ENCODE data around the gene EPHA3.

The EPHA3 gene

GRCh38 chr3:89113344-89113743 is 5.9 kb downstream of the EPHA3 start:
- Mint-ChIP-seq H3K4me3 (no peak overlapping the region), H3K36me3 (no peaks in the 10 kb centered on the region), H3K4me1 (ENCODE audit: low read depth) (peaks cover 7% of the 10 kb centered on the region), H3K27ac (no peak overlapping the region), H3K9me3 (ENCODE audit: low read depth) (no peaks in the 10 kb centered on the region), H3K27me3 (peaks cover 11% of the 10 kb centered on the region)

GRCh38 chr3:89113893-89114840 is 6.7 kb downstream of the EPHA3 start:
- peaks cover 5% of the 10 kb centered on the region for H3K4me1 Mint-ChIP-seq (ENCODE audit: low read depth)
- H3K27ac Mint-ChIP-seq: no peak overlapping the region
- H3K27me3 Mint-ChIP-seq: peaks cover 10% of the 10 kb centered on the region
- H3K36me3 Mint-ChIP-seq: no peaks in the 10 kb centered on the region
- H3K4me3 Mint-ChIP-seq: peak overlapping the region; percentile 56
- H3K9me3 Mint-ChIP-seq (ENCODE audit: low read depth): no peaks in the 10 kb centered on the region

GRCh38 chr3:89114841-89115223 is 7.4 kb downstream of the EPHA3 start:
- Mint-ChIP-seq H3K27me3 (peaks cover 7% of the 10 kb centered on the region), H3K27ac (no peak overlapping the region), H3K9me3 (ENCODE audit: low read depth) (no peaks in the 10 kb centered on the region), H3K4me1 (ENCODE audit: low read depth) (peaks cover 5% of the 10 kb centered on the region), H3K4me3 (no peak overlapping the region), H3K36me3 (no peaks in the 10 kb centered on the region)

- no peak overlapping the region for H3K27ac Mint-ChIP-seq
- H3K9me3 Mint-ChIP-seq (ENCODE audit: low read depth): no peaks in the 10 kb centered on the region
- no peaks in the 10 kb centered on the region for H3K36me3 Mint-ChIP-seq
- peaks cover 5% of the 10 kb centered on the region for H3K4me1 Mint-ChIP-seq (ENCODE audit: low read depth)
- peaks cover 5% of the 10 kb centered on the region for H3K27me3 Mint-ChIP-seq
- no peak overlapping the region for H3K4me3 Mint-ChIP-seq
Measured at GRCh38 chr3:89116476-89116875, 9.1 kb downstream of the EPHA3 start.

GRCh38 chr3:89138048-89138447 is 30.6 kb downstream of the EPHA3 start:
- no peaks in the 10 kb centered on the region for H3K36me3 Mint-ChIP-seq
- H3K27ac Mint-ChIP-seq: no peak overlapping the region
- H3K27me3 Mint-ChIP-seq: no peaks in the 10 kb centered on the region
- H3K4me1 Mint-ChIP-seq (ENCODE audit: low read depth): no peaks in the 10 kb centered on the region
- no peaks in the 10 kb centered on the region for H3K9me3 Mint-ChIP-seq (ENCODE audit: low read depth)
- no peak overlapping the region for H3K4me3 Mint-ChIP-seq

GRCh38 chr3:89139870-89140269 is 32.4 kb downstream of the EPHA3 start:
- H3K36me3 Mint-ChIP-seq: no peaks in the 10 kb centered on the region
- no peak overlapping the region for H3K4me3 Mint-ChIP-seq
- no peaks in the 10 kb centered on the region for H3K9me3 Mint-ChIP-seq (ENCODE audit: low read depth)
- H3K27ac Mint-ChIP-seq: no peak overlapping the region
- H3K4me1 Mint-ChIP-seq (ENCODE audit: low read depth): no peaks in the 10 kb centered on the region
- H3K27me3 Mint-ChIP-seq: no peaks in the 10 kb centered on the region

- no peaks in the 10 kb centered on the region for H3K27me3 Mint-ChIP-seq
- H3K27ac Mint-ChIP-seq: no peak overlapping the region
- no peaks in the 10 kb centered on the region for H3K9me3 Mint-ChIP-seq (ENCODE audit: low read depth)
- H3K4me1 Mint-ChIP-seq (ENCODE audit: low read depth): no peaks in the 10 kb centered on the region
- H3K4me3 Mint-ChIP-seq: no peak overlapping the region
- no peaks in the 10 kb centered on the region for H3K36me3 Mint-ChIP-seq
Measured at GRCh38 chr3:89144080-89144479, 36.7 kb downstream of the EPHA3 start.

GRCh38 chr3:89145995-89146394 is 38.6 kb downstream of the EPHA3 start:
- Mint-ChIP-seq H3K4me3 (no peak overlapping the region), H3K4me1 (ENCODE audit: low read depth) (no peaks in the 10 kb centered on the region), H3K27ac (no peak overlapping the region)

GRCh38 chr3:89154416-89154815 is 47.0 kb downstream of the EPHA3 start:
- no peak overlapping the region for H3K27ac Mint-ChIP-seq
- no peaks in the 10 kb centered on the region for H3K4me1 Mint-ChIP-seq (ENCODE audit: low read depth)
- no peaks in the 10 kb centered on the region for H3K9me3 Mint-ChIP-seq (ENCODE audit: low read depth)
- H3K4me3 Mint-ChIP-seq: no peak overlapping the region
- H3K36me3 Mint-ChIP-seq: no peaks in the 10 kb centered on the region
- H3K27me3 Mint-ChIP-seq: no peaks in the 10 kb centered on the region

More at GRCh38 chr3:89145995-89146394, 38.6 kb downstream of the EPHA3 start:
- no peaks in the 10 kb centered on the region for H3K36me3 Mint-ChIP-seq
- no peaks in the 10 kb centered on the region for H3K27me3 Mint-ChIP-seq
- H3K9me3 Mint-ChIP-seq (ENCODE audit: low read depth): no peaks in the 10 kb centered on the region

GRCh38 chr3:89155811-89156210 is 48.4 kb downstream of the EPHA3 start:
- Mint-ChIP-seq H3K9me3 (ENCODE audit: low read depth) (no peaks in the 10 kb centered on the region), H3K36me3 (no peaks in the 10 kb centered on the region), H3K4me1 (ENCODE audit: low read depth) (no peaks in the 10 kb centered on the region), H3K27ac (no peak overlapping the region), H3K27me3 (no peaks in the 10 kb centered on the region), H3K4me3 (no peak overlapping the region)

- Mint-ChIP-seq H3K27ac (no peak overlapping the region), H3K4me3 (no peak overlapping the region), H3K36me3 (no peaks in the 10 kb centered on the region), H3K27me3 (no peaks in the 10 kb centered on the region), H3K9me3 (ENCODE audit: low read depth) (peaks cover 3% of the 10 kb centered on the region), H3K4me1 (ENCODE audit: low read depth) (no peaks in the 10 kb centered on the region)
Measured at GRCh38 chr3:89157575-89157974, 50.2 kb downstream of the EPHA3 start.

GRCh38 chr3:89159605-89160004 is 52.2 kb downstream of the EPHA3 start:
- no peak overlapping the region for H3K4me3 Mint-ChIP-seq
- no peaks in the 10 kb centered on the region for H3K4me1 Mint-ChIP-seq (ENCODE audit: low read depth)
- H3K36me3 Mint-ChIP-seq: no peaks in the 10 kb centered on the region
- H3K27ac Mint-ChIP-seq: no peak overlapping the region
- H3K9me3 Mint-ChIP-seq (ENCODE audit: low read depth): peaks cover 9% of the 10 kb centered on the region
- H3K27me3 Mint-ChIP-seq: no peaks in the 10 kb centered on the region

GRCh38 chr3:89164774-89165173 is 57.4 kb downstream of the EPHA3 start:
- no peaks in the 10 kb centered on the region for H3K27me3 Mint-ChIP-seq
- no peaks in the 10 kb centered on the region for H3K36me3 Mint-ChIP-seq
- no peak overlapping the region for H3K4me3 Mint-ChIP-seq
- H3K4me1 Mint-ChIP-seq (ENCODE audit: low read depth): no peaks in the 10 kb centered on the region
- H3K9me3 Mint-ChIP-seq (ENCODE audit: low read depth): peaks cover 9% of the 10 kb centered on the region
- no peak overlapping the region for H3K27ac Mint-ChIP-seq

- Mint-ChIP-seq H3K27me3 (no peaks in the 10 kb centered on the region), H3K4me3 (no peak overlapping the region), H3K36me3 (no peaks in the 10 kb centered on the region), H3K27ac (no peak overlapping the region), H3K4me1 (ENCODE audit: low read depth) (no peaks in the 10 kb centered on the region), H3K9me3 (ENCODE audit: low read depth) (peaks cover 9% of the 10 kb centered on the region)
Measured at GRCh38 chr3:89165636-89166263, 58.3 kb downstream of the EPHA3 start.

- H3K27ac Mint-ChIP-seq: no peak overlapping the region
- H3K36me3 Mint-ChIP-seq: no peaks in the 10 kb centered on the region
- no peaks in the 10 kb centered on the region for H3K9me3 Mint-ChIP-seq (ENCODE audit: low read depth)
- no peaks in the 10 kb centered on the region for H3K4me1 Mint-ChIP-seq (ENCODE audit: low read depth)
- no peak overlapping the region for H3K4me3 Mint-ChIP-seq
- no peaks in the 10 kb centered on the region for H3K27me3 Mint-ChIP-seq
Measured at GRCh38 chr3:89171687-89172545, 64.5 kb downstream of the EPHA3 start.

Data from activated naive CD8-positive, alpha-beta T cell (primary cell).